HepG2 (cell line): Measurements from ENCODE around the gene CNPPD1. TPM values are rescaled to one million over a fixed set of nuclear protein-coding genes. Genes with fewer than 3 reads are reported as not detected.

Source experiments
- DR1 ChIP-seq: sonication (generic); formaldehyde crosslinking; IDR thresholded peaks from 2 replicates; pipeline ENCODE4 v1.8.0; 2021; ENCODE audit warnings: mild to moderate bottlenecking, missing genetic modification reagents, inconsistent platforms
- EZH2 ChIP-seq: conservative IDR thresholded peaks from 2 replicates; pipeline ENCODE4 v1.6.1; 2012; ENCODE audit warnings: mild to moderate bottlenecking, low read depth, low read length, moderate library complexity
- HDAC6 ChIP-seq: fragments of 200-600 bp; sonication (generic); IDR thresholded peaks from 2 replicates; pipeline ENCODE4 v1.7.0; 2017; ENCODE audit warnings: mild to moderate bottlenecking, antibody characterized with exemption, low read length, low read depth
- KAT8 ChIP-seq: IDR thresholded peaks from 2 replicates; pipeline ENCODE4 v1.6.1; 2016; ENCODE audit warnings: missing genetic modification reagents, missing compliant biosample characterization
- KDM3A ChIP-seq: IDR thresholded peaks from 2 replicates; pipeline ENCODE4 v1.6.1; 2018; ENCODE audit warnings: low read depth, missing compliant biosample characterization
- KLF15 ChIP-seq: sonication (generic); formaldehyde crosslinking; IDR thresholded peaks from 2 replicates; pipeline ENCODE4 v1.8.1; 2023; ENCODE audit warnings: borderline replicate concordance, mild to moderate bottlenecking, inconsistent platforms, missing genetic modification reagents, mixed read lengths
- MED13 ChIP-seq: sonication (generic); formaldehyde crosslinking; IDR thresholded peaks from 2 replicates; pipeline ENCODE4 v1.5.0; 2020; ENCODE audit warnings: missing genetic modification reagents
- NFKB2 ChIP-seq: sonication (generic); formaldehyde crosslinking; IDR thresholded peaks from 2 replicates; pipeline ENCODE4 v1.4.0; 2020; ENCODE audit warnings: missing genetic modification reagents, borderline replicate concordance
- POLR2AphosphoS5 ChIP-seq: IDR thresholded peaks from 2 replicates; pipeline ENCODE4 v1.6.1; 2012; ENCODE audit warnings: low read depth, low read length
- SNRNP70 ChIP-seq: fragments of 200-400 bp; formaldehyde crosslinking; IDR thresholded peaks from 2 replicates; pipeline ENCODE4 v1.6.1; 2017; ENCODE audit warnings: mild to moderate bottlenecking, low read depth, low read length, moderate library complexity
- SOX5 ChIP-seq: IDR thresholded peaks from 2 replicates; pipeline ENCODE4 v1.6.1; 2016; ENCODE audit warnings: borderline replicate concordance
- ZFX ChIP-seq: sonication (generic); formaldehyde crosslinking; IDR thresholded peaks from 2 replicates; pipeline ENCODE4 v1.4.0; 2020; ENCODE audit warnings: mild to moderate bottlenecking, low read depth, missing genetic modification reagents, moderate library complexity
- ZNF121 ChIP-seq: sonication (generic); formaldehyde crosslinking; IDR thresholded peaks from 2 replicates; pipeline ENCODE4 v1.5.0; 2020; ENCODE audit warnings: mild to moderate bottlenecking, missing genetic modification reagents
- ZNF326 ChIP-seq: sonication (generic); formaldehyde crosslinking; IDR thresholded peaks from 2 replicates; pipeline ENCODE4 v1.4.0; 2020; ENCODE audit warnings: missing genetic modification reagents, borderline replicate concordance
- ZNF431 ChIP-seq: sonication (generic); formaldehyde crosslinking; IDR thresholded peaks from 2 replicates; pipeline ENCODE4 v1.9.0; 2022; ENCODE audit warnings: missing genetic modification reagents, low read depth, mild to moderate bottlenecking, borderline replicate concordance
- ZNF569 ChIP-seq: sonication (generic); formaldehyde crosslinking; IDR thresholded peaks from 2 replicates; pipeline ENCODE4 v1.5.0; 2020; ENCODE audit warnings: mild to moderate bottlenecking, missing genetic modification reagents, moderate library complexity, borderline replicate concordance
- ZNF607 ChIP-seq: sonication (generic); formaldehyde crosslinking; IDR thresholded peaks from 2 replicates; pipeline ENCODE4 v1.5.1; 2020; ENCODE audit warnings: missing genetic modification reagents, mild to moderate bottlenecking, borderline replicate concordance
- ZNF766 ChIP-seq: sonication (generic); formaldehyde crosslinking; IDR thresholded peaks from 2 replicates; pipeline ENCODE4 v1.5.0; 2020; ENCODE audit warnings: missing genetic modification reagents, borderline replicate concordance
- polyA plus RNA-seq, 8 experiments: library from polyadenylated mRNA; depleted of rRNA in 3 of 8; stranded (reverse) in 7 of 8; unstranded in 1 of 8; fragments of >200 nt; fragmentation: Illumina TruSeq in 4 of 8; extraction: Trizol in 4 of 8; gene quantifications; 2 replicates each; pipeline versions ENCODE4 v1.2.1 to v1.2.3, GENCODE V29; 2011 to 2016; ENCODE audit warnings: low read depth in 4 of 8, missing spikeins in 1 of 8, mixed read lengths in 1 of 8; ENCODE audit not compliant: insufficient read depth in 1 of 8
- total RNA-seq, 5 experiments: library from RNA; depleted of rRNA; stranded (reverse); fragments of >200 nt; fragmentation: Illumina TruSeq; extraction: Trizol; gene quantifications; 2 replicates each; pipeline ENCODE4 v1.2.3, GENCODE V29; 2016; ENCODE audit warnings: low read depth in 1 of 5
- TF ChIP-seq, protein P1 (sequence below): sonication (generic); formaldehyde crosslinking; IDR thresholded peaks from 2 replicates; pipeline ENCODE4 v1.5.0; 2020; ENCODE audit warnings: mild to moderate bottlenecking, missing genetic modification reagents, borderline replicate concordance
- TF ChIP-seq, protein P2 (sequence below): sonication (generic); formaldehyde crosslinking; IDR thresholded peaks from 2 replicates; pipeline ENCODE4 v1.5.1; 2020; ENCODE audit warnings: missing genetic modification reagents, mild to moderate bottlenecking, borderline replicate concordance
- TF ChIP-seq, protein P3 (sequence below): sonication (generic); formaldehyde crosslinking; IDR thresholded peaks from 2 replicates; pipeline ENCODE4 v1.5.0; 2020; ENCODE audit warnings: mild to moderate bottlenecking, low read depth, missing genetic modification reagents, borderline replicate concordance
- TF ChIP-seq, protein P4 (sequence below): sonication (generic); formaldehyde crosslinking; IDR thresholded peaks from 2 replicates; pipeline ENCODE4 v1.4.0; 2020; ENCODE audit warnings: missing genetic modification reagents
- TF ChIP-seq, protein P5 (sequence below): sonication (generic); formaldehyde crosslinking; conservative IDR thresholded peaks from 2 replicates; pipeline ENCODE4 v1.4.0; 2020; ENCODE audit warnings: missing genetic modification reagents

CNPPD1 gene
- total and polyA plus RNA-seq, 2 of the 13 experiments (the other 11 are each of a cell fraction or from before 2014, with no cell fraction given), result 35.5 to 49.4 TPM

DNA sequence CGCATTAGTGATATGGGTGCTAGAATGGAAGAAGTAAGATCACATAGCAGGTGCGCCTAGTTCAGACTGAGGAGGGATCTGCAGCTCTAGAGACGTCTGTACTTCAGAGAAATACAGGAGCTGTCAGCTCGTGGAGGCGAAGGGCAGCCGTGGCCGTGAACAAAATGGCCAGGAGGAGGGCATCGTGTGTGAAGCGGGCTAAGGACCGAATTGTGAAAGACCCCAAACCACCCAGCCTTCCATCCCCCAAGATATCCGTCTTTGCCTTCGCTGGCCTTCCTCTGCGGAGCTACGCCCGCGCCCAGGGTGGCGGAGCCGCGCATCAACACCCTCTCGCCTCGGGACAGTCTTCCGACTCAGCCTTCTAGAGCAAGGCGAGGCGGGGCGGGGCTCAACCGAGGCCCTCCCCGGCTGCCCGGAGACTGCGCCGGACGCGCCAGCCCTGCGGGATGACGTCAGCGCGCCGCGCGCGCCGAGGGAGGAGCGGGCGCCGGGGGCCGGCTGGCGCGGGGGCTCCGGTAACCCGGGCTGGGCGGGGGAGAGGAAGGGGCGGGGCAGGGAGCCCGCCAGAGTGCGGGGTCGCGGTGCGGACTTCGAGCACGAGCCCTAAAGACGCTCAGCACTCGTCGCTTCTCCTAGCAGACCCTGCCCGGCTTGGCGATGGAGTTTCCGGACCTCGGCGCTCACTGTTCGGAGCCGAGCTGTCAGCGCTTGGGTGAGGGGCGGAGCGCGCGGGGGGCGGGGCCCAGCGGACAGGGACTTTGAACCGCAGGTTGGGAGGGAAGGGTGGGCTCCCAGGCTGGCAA lies 29.8 kb upstream of the CNPPD1 start, which contains the start of gene ZFAND2B (continued):
- TF ChIP-seq, protein P1, sequence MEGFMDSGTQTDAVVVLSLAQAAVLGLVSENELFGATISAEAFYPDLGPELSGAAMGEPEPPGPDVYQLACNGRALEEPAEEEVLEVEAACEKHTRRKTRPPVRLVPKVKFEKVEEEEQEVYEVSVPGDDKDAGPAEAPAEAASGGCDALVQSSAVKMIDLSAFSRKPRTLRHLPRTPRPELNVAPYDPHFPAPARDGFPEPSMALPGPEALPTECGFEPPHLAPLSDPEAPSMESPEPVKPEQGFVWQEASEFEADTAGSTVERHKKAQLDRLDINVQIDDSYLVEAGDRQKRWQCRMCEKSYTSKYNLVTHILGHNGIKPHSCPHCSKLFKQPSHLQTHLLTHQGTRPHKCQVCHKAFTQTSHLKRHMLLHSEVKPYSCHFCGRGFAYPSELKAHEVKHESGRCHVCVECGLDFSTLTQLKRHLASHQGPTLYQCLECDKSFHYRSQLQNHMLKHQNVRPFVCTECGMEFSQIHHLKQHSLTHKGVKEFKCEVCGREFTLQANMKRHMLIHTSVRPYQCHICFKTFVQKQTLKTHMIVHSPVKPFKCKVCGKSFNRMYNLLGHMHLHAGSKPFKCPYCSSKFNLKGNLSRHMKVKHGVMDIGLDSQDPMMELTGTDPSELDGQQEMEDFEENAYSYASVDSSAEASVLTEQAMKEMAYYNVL (CRISPR knock-in tag), result peak; percentile 72
- TF ChIP-seq EZH2 (no peak), KAT8 (CRISPR knock-in tag) (peak; percentile 87), ZNF326 (CRISPR knock-in tag) (0 out of 2 replicates have a peak, but pooled peaks have one; percentile 71), KDM3A (CRISPR knock-in tag) (no peak), KLF15 (CRISPR knock-in tag) (no peak), ZNF569 (CRISPR knock-in tag) (no peak), ZNF607 (CRISPR knock-in tag) (peak; percentile 81), SOX5 (CRISPR knock-in tag) (no peak), ZNF121 (CRISPR knock-in tag) (peak; percentile 73), ZNF766 (CRISPR knock-in tag) (0 out of 2 replicates have a peak, but pooled peaks have one; percentile 65), POLR2AphosphoS5 (peak; percentile 99), ZNF431 (CRISPR knock-in tag) (peak; percentile 70; the same call in 1 of the 2 replicates), MED13 (no peak), DR1 (CRISPR knock-in tag) (no peak), NFKB2 (CRISPR knock-in tag) (no peak; the same call in 1 of the 2 replicates), SNRNP70 (no peak), ZFX (CRISPR knock-in tag) (peak; percentile 87), HDAC6 (no peak)
- TF ChIP-seq, protein P2, sequence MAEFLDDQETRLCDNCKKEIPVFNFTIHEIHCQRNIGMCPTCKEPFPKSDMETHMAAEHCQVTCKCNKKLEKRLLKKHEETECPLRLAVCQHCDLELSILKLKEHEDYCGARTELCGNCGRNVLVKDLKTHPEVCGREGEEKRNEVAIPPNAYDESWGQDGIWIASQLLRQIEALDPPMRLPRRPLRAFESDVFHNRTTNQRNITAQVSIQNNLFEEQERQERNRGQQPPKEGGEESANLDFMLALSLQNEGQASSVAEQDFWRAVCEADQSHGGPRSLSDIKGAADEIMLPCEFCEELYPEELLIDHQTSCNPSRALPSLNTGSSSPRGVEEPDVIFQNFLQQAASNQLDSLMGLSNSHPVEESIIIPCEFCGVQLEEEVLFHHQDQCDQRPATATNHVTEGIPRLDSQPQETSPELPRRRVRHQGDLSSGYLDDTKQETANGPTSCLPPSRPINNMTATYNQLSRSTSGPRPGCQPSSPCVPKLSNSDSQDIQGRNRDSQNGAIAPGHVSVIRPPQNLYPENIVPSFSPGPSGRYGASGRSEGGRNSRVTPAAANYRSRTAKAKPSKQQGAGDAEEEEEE (CRISPR knock-in tag), result no peak
- TF ChIP-seq, protein P3, sequence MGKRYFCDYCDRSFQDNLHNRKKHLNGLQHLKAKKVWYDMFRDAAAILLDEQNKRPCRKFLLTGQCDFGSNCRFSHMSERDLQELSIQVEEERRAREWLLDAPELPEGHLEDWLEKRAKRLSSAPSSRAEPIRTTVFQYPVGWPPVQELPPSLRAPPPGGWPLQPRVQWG (CRISPR knock-in tag), result no peak
- TF ChIP-seq, protein P4, sequence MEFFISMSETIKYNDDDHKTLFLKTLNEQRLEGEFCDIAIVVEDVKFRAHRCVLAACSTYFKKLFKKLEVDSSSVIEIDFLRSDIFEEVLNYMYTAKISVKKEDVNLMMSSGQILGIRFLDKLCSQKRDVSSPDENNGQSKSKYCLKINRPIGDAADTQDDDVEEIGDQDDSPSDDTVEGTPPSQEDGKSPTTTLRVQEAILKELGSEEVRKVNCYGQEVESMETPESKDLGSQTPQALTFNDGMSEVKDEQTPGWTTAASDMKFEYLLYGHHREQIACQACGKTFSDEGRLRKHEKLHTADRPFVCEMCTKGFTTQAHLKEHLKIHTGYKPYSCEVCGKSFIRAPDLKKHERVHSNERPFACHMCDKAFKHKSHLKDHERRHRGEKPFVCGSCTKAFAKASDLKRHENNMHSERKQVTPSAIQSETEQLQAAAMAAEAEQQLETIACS, result peak; percentile 81
- TF ChIP-seq, protein P5, sequence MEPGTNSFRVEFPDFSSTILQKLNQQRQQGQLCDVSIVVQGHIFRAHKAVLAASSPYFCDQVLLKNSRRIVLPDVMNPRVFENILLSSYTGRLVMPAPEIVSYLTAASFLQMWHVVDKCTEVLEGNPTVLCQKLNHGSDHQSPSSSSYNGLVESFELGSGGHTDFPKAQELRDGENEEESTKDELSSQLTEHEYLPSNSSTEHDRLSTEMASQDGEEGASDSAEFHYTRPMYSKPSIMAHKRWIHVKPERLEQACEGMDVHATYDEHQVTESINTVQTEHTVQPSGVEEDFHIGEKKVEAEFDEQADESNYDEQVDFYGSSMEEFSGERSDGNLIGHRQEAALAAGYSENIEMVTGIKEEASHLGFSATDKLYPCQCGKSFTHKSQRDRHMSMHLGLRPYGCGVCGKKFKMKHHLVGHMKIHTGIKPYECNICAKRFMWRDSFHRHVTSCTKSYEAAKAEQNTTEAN (CRISPR knock-in tag), result no peak; the same call in 1 of the 2 replicates
